Heart left ventricle (tissue), 13 donors: Measurements from ENCODE around the gene PHACTR1.

Experiments
- CTCF ChIP-seq, 12 donors: fragments of 200-600 bp; sonication (generic) in 4 of 12; IDR thresholded peaks; one replicate each; pipeline versions ENCODE4 v1.5.0 to v1.8.0; 2018 to 2022; ENCODE audit warnings: antibody characterized with exemption in 12 of 12, mild to moderate bottlenecking in 5 of 12
- POLR2A ChIP-seq, 2 donors: fragments of 450-650 bp; IDR thresholded peaks; one replicate each; pipeline ENCODE4 v1.6.1; 2017; ENCODE audit warnings: antibody characterized with exemption in 2 of 2, mild to moderate bottlenecking in 2 of 2, moderate library complexity in 2 of 2
- donor health status: ischemic (EF 13 %, LVEDD 7.1; RV severe dilation, severe dysfunction).
- donor health status: DM: no; HTN: yes; CAD: no.
- donor health status: DM: no; HTN: no; CAD: no.
- donor health status: ischemic (EF 25% LVEDD 6.9; RV normal size, moderate dysfunction).
- donor health status: ischemic (EF 25% LVEDD 5.7; RV mildly dilated, moderate dysfunction).
- donor health status: ischemic (EF 35%, LVEDD 5.7; RV mildly dilated, moderate dysfunction).
- donor health status: nonischemic (EF 11% LVEDD 7.7; RV severe dilation, severe dysfunction).
- donor health status: DM: yes; HTN: yes; CAD: no.
- donor health status: PGD.
- donor health status: ischemic (EF 29% LVEDD 5.4; RV normal size, mild dysfunction).
- donor health status: nonischemic (EF 23%, LVEDD 6.1; RV moderate dilation, normal function).

GRCh38 chr6:13183415-13184088 lies 467.0 kb downstream of the PHACTR1 start:
- TF ChIP-seq CTCF (IDR thresholded peaks at IDR 0.05) (no peak), POLR2A (IDR thresholded peaks at IDR 0.05) (no peak)
